Muscle of back (tissue), 11 donors: Measurements from ENCODE around the gene KSR1. TPM values are rescaled to one million over a fixed set of nuclear protein-coding genes. Genes with fewer than 3 reads are reported as not detected.

Source experiments
- DNase-seq, 3 donors: peaks; one replicate each; pipeline versions ENCODE4 v3.0.0 to v3.0.0-alpha.2; 2013
- polyA plus RNA-seq, 10 donors: library from polyadenylated mRNA; unstranded; fragments of 120-200 nt; gene quantifications; one replicate each; pipeline ENCODE4 v1.2.1, GENCODE V29; 2013; ENCODE audit not compliant: insufficient read length in 10 of 10

Gene KSR1
- polyA plus RNA-seq, 10 donors: 56.1 to 93.2 (median 75.6) TPM

DNA sequence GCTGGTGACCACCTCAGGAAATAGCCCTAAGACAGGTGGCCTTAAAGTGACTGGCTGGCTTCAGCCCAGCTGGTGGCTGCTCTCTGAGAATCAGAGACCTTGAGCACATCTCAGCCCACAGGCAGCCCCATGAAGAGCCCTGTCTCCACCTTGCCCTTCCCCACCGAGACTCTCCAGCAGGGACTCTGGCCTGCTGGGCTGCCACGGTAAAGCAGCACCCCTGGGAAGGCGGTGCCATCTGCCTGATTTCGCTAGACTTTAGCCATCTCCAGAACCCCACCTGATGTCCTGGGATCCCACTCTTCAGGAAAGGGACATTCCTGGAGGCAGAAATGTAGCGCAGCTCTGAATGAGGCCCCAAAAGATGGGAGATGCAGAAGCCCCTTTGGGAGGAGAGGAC, 129.5 kb downstream of the KSR1 start:
- DNase-seq: no peak

DNA sequence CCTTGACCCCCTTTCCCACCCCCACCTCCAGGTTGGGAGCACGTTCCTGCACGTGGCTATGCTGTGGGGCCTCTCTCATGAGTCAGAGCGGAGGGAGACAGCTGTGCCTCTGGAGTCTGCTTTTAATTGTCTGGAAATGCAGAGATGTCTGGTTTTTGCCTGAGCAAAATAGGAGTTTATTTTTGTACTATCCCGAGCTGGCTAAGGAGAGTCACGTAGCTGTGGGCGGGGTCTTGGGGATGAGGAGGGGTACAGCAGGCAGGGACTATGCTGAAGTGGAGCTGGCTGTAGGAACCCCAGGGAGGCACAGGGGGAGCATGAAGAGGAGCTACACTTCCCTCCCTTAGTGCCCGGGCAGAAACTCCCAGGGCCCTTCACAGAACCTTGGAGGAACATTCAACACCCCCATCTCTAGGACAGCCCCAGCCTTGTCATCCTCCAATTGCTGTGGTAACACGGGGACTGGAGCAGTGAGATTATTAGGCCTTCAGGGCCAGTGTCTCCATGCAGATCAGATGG, 130.0 kb downstream of the KSR1 start:
- DNase-seq: peak in 2 of 3 donors; percentile 58 to 77

DNA sequence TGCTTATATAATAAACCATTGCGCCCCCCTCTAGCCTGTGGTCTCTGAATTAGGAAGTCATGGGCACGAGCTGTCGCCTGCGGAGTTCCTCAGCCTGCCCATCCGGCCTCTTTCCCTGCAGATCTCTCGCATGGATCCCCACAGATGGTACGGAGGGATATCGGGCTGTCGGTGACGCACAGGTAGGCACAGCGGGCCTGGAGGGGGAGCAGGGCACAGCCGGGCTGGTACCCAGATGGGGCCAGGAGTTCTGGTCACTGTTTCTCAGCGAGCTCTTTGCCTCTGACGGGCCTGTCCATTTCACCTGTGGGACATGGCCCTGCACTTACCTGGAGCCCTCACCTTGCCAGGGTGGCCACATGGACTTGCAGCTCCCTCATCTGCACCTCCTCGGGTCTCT, 132.1 kb downstream of the KSR1 start:
- DNase-seq: no peak

DNA sequence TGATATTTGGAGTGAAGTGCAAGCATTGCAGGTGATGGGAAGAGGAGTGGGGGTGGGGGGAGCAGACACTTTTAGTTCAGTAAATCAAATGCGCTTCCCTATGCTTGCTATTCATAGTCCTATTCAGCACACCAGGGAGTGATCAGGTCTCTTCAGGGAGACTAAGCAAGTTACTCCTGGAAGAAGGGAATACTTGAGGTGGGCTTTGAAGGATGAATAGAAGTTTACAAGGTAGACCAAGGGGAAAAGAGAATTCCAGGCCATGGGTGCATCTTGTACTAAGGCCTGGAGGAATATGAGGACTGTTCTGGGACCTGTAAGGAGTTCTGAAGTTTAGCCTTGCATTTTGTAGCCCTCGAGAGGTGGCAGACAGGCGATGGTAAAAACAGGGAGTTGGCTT, 134.6 kb downstream of the KSR1 start:
- DNase-seq: no peak

DNA sequence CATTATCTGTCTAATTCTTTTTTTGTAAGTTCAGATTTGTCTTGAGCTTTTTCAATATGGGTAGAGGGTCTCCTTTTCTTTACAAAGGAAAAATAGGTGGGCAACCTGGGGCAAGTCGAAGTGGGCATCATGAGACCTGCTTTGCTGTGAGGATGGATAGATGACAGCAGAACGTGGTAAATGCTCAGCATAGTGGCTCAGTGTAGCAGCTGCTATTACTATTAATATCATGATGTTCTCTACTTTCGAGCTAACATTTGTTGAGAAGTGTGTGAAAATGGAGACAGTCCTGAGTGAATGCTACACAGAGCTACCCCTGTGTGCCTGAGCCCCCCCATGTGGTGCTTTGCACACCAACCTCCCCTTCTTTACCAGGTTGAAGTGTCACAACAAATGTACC, 135.7 kb downstream of the KSR1 start:
- DNase-seq: no peak

DNA sequence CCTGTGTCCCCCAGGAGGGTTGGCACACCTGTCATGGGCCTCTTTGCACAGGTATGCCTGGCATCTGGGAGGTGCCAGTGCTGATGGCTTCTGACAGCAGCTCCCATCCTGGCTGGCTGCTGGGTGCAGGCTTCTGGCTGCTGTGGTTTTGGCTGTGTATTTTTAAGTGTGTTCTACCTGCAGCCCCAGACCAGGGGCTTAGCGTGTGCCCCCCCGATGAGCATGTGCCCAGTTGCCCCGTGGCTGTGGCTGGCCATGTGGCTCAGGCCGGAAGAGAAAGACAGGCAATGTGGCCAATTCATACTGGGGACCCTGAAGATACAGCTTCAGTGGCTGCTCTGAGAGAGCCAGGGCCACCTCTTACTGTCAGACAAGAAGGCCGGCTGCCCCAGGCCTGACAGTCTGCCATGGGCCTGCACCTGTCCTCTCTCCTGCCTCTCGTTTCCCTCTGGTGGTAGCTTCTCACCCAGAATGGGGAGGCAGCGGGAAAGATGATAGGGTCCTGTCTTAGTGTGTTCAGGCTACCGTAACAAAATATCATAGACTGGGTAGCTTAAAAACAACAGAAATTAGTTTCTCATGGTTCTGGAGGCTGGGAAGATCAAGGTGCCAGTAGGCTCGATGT, 137.1 kb downstream of the KSR1 start:
- no peak for DNase-seq

DNA sequence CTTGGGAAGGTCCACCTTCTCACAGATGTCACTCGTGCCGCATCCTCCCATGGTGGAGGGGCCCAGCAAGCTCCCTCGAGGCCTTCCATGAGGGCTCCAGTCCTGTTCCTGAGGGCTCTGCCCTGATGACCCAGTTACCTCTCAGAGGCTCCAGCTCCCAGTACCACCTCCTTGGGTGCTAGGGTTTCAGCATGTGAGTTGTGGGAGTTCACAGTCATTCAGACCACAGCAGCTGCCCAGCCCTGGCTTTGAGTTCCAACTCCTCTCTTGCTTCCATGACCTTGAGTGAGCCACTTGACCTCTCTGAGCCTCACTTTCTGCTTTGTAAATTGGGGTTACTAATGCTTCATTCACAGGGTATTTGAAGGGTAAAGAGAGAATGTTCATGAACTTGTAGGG, 137.6 kb downstream of the KSR1 start:
- no peak for DNase-seq

DNA sequence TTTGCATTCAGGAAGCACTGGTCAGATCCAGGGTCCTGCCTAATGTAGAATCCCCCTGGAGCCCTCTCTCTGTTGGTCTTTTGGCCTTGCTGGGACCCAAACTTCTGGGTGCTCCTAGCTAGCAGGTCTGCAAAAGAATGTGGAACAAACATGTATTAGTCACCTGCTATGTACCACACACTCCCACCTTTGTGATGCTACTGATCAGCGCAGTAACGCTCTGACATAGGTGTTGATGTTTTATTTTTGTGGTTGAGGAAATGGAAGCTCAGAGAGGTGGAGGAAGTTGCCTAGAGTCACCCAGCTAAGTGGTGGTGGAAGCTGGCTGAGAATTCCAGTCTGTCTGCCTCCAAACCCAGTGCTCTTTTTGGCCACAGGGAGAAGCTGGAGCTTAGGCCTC, 139.0 kb downstream of the KSR1 start:
- DNase-seq: no peak

DNA sequence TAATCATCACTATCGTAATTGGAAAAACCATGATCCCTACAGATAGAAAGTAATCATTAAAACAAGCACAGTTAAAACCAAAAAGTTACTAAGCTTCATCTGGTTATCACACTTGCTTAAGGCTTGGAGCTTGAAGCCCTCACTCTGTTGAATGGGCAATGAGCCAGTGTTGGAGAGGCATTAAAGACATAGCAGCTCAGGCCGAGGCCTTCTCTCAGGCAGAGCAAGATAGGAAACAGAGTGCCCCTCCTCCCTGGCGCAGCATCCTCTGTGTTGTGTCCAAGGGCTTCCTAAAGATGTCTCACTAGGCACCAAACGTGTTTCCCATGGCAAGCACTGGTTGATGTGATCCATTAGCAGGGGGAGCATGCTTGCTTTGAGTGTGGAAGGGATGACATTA, 139.8 kb downstream of the KSR1 start:
- no peak for DNase-seq

DNA sequence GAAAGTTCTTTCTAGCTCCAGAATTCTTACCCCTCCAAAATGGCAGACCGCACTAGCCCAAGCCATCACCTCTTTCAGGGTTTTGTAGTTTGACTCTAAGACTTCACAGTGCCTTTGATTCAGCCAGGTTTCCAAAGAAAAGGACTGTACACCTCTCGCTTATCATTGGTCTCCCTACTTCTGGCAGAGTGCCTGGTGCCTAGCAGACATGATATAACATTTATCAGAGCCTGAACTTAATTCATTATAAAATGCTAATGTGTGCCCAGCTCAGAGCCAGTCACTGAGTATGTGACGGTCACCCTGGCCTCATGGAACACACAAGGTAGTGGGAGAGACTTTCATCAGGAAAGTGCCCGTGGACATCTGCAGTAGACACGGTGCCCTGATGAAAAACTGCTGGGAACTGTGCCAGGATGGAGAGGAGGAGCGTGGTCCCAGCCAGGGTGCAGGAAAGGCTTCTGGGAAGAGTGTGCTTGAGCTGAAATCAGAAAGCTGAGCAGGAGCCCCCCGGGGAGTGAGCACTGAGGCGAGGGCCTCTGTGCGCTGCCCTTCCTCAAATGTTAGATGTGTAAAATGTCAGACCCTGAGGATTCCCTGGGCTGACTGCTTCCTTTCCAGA, 140.4 kb downstream of the KSR1 start:
- no peak for DNase-seq

DNA sequence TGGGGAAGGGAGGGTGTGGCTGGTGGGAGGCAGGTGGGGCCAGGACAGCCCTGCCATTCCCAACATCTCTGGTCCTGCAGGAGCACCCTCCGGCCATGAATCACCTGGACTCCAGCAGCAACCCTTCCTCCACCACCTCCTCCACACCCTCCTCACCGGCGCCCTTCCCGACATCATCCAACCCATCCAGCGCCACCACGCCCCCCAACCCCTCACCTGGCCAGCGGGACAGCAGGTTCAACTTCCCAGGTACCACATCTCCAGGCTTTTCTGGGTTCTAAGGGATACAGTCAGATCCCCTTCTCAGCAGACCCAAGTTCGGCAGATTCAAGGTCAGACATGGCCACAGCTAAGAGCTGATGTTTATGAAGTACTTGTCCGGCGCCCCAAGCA, 140.9 kb downstream of the KSR1 start:
- no peak for DNase-seq

DNA sequence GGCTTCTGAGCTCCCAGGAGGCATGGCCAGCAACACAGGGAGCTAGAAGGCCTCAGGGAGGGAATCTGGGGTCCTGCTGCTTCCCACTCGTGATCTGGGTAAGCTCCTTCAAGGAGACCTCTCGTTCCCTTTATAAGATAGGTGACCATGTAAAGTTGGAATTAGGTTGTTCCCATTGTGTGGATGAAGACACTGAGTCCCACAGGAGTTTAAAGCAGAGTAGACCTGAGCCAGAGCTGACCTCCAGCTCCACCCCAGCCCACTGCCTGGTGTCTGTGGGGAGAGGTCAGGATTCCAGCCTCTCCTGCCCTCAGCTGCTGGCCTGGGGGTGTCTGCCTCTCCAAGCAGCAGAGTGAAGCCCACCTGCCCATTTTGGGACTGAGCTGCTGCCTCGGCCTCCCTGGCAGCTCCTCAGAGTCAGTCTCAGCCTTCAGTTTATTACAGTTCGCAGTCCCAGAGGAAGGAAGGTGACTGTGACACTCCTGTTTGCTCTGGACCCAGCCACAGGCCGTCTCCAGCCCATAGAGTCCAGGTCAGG, 141.6 kb downstream of the KSR1 start:
- DNase-seq: no peak

DNA sequence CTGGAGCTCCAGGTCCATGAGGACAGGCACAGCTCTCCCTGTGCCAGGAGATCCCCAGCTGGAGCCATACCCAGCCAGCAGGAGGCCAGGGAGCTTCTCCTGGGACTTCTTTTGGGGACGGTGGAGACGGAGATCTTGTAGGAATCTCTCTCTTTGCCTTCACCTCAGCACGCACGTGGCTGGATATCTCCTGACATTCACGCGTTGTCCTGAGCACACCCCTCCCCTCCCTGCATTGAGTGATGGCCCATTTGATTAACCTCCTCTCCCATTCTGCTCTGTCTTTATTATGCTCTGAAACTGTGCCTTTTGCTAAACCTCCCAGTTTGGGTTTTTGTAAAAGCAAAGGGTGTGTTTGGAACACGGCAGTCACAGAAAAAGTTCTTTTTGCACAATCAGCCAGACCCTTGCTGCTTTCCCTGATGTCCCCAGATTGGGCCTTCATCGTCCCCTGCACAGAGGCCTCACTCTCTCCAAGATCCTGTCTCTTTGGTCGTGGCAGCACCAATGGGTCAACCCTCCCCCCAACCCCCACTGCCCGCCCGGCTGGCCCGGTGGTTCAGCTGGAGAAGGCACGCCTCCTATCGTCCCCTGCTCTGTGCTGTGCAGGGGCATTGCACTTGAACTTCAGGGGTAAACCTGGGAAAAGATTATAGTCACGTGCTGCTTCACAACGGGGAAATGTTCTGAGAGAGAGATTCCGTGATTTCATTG, 142.2 kb downstream of the KSR1 start:
- DNase-seq: no peak

DNA sequence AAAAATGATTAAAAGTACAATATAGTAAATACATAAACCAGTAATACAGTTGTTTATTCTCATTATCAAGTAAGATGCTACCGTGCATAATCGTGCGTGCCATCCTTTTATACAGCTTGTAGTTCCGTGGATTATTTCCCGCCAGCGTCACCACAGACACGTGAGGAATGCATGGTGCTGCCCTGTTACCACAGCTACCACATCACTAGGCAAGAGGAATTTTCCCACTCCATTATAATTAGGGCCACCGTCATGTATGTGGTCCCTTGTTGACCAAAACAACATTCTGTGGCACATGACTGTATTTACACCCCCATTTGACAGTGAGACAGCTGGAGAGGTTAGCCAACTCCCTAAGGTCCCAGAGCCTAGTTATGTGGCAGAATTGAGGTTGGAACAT, 144.2 kb downstream of the KSR1 start:
- DNase-seq: no peak

DNA sequence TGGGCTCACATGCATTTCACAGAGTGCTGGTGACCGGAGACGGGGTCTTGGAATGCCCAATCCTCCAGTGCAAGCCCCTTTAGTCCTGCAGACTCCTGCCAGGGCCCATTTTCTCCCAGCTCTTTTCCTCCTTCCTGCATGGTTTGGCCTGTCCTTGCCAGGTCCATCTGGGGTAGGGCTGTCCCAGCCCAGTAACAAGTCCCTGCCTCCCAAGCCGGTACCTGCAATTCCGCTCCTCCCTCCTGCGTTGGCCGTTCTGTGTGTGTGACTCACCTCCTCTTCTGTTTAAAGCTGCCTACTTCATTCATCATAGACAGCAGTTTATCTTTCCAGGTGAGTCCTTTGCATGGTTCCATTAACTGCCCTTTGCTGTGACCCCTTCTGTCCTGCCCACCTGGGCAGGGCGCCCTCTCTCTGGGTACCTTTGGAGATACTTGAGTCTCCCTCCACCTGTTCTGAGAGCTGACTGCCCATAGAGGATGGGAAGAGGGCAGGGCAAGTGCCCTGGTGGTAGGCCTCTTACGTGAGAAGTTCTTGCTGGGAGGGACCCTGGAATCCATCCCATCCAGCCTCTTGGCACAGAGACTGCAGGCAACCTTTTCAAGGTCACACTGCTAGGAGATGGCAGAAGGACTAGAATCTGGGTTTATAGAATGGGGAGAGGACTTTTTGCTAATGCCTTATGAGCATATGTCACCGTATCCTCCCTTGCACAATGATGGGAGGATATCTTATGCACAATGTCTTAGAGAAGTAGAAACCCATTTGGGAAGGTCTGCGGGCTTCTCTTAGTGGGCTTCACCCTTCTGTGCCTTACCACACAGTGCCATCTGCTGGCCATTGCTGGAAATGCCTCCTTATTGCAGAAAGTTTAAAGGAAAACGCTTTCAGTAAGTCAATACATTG, 145.1 kb downstream of the KSR1 start:
- DNase-seq: peak; percentile 79 to 91 (median 87)

DNA sequence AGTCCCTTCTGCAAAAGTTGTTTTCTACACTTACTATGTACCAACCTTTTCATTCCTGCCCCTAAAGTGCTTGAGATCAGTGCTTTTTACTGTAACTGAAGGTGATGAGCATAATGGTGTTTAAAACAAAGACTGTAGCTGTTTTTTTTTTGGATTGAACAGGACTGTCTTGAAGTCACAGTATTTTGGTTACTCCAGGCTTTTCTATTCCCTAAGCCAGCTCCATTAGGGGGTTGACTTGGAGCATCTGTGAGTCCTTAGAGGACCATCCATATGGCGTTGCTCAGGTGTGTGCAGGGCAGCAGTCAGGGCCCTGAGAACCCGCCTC, 145.7 kb downstream of the KSR1 start:
- no peak for DNase-seq

DNA sequence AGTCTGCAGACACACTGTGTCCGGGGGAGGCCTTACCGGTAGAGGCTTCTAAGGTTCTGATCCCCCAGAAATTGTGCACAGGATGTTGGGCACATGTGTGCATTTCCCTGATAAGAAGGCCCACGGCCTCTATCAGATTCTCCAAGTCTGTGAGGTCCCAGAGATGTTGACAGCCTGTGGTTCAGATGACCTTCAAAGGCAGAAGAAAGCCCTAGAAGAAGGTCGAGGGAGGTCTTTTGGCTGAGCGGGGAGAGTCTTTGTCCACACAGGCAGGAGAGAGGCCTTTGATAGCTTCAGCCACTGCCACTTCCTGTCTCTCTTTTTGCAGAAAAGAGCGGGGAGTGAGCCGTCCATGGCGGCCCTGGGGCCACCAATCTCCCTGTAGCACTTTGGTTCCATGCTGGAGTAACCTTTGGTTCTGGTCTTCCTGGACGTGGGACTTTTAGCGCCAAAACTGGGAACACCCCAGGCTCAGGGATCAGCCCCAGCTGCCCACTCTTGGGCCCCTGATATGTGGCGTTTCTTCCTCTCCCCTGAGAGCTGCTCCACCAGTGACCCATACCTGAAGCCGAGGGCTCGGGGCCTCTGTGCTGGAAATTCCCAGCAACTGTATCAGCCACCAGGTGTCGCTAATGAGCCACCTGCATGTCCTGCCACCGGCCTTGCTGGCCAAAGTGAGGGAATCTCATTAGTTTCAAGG, 146.6 kb downstream of the KSR1 start:
- DNase-seq: peak in 2 of 3 donors; percentile 76 to 82

DNA sequence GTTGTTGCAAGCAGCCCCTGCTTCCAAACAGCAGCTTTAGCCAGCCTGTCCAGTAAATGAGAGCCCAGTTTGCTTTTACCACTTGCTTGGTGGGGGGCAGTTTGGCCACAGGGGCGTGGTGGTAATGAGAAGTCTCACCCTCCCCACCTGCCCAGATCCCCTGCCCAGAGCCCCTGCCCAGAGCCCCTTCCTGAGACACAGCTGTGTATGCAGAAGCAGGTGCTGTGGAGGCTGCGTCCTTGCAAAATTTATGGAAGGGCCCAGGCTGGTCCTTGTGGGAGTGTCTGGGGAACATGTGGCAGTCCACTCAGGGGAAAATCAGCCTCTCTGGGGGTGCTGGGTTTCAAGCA, 147.1 kb downstream of the KSR1 start:
- DNase-seq: no peak

DNA sequence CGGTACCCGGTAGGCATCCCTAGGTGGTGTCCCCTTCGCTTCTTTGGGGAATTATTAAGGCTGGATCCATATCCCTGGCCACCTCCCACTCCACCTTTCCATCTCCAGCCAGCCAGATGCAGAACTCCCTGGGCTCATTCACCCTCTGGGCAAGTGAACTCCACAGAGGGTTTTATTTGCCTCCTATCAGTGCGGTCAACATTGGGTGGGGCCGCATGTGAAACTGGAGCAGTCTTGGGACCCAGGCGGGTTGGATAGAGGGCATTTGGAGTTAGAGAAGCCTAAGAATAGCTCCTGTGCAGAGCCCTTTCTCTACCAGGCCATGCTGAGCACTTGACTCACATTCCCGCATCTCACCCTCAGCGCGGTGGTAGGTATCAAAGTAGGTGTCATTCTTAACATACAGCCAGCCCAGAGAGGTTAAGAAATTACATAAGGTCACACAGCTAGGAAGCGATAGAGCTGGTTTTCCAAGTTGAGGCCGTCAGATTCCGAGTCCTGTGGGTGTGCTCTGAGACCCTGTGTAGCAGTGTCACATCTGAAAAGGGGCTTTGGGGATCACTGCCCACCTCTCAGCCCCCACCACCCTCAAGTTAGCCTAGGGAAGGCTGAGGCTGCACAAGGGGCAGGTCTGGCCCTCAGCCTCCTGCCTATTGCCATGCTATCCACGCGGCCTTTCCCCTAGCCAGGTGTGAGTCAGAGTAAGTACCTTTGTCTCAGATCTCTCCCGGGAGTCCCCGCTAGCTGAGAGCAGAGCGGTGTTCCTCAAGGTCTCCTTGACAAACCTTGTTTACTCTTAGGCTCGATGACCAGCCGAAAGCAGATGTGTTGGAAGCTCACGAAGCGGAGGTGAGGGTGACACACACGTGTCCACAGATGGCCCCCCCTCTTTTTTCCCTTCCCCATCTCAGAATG, 147.9 kb downstream of the KSR1 start:
- no peak for DNase-seq

DNA sequence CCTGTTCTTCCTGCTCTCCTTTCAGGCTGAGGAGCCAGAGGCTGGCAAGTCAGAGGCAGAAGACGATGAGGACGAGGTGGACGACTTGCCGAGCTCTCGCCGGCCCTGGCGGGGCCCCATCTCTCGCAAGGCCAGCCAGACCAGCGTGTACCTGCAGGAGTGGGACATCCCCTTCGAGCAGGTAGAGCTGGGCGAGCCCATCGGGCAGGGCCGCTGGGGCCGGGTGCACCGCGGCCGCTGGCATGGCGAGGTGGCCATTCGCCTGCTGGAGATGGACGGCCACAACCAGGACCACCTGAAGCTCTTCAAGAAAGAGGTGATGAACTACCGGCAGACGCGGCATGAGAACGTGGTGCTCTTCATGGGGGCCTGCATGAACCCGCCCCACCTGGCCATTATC, 149.2 kb downstream of the KSR1 start:
- DNase-seq: no peak
